Kidney (tissue), 14 donors: ENCODE measurements around the gene SMG6. TPM values are rescaled to one million over a fixed set of nuclear protein-coding genes. Genes with fewer than 3 reads are reported as not detected.

ENCODE experiments used
- DNase-seq, 5 donors: peaks; one replicate each; pipeline ENCODE4 v3.0.0-alpha.2; 2013 to 2020
- FAIRE-seq: peaks from 2 replicates; lab custom pipeline; 2012; peaks lifted over from hg19 to GRCh38; lab: Jason Lieb, UNC
- H3K27ac ChIP-seq, 2 donors: one replicate each; pipeline ENCODE4 v1.7.0; 2013; ENCODE audit warnings: low read depth in 2 of 2, low read length in 2 of 2, inconsistent platforms in 1 of 2
- H3K27me3 ChIP-seq: one replicate; pipeline ENCODE4 v1.7.1; 2013; ENCODE audit warnings: low read length, inconsistent platforms; ENCODE audit not compliant: control insufficient read depth, insufficient read depth
- H3K36me3 ChIP-seq, 3 donors: one replicate each; pipeline versions ENCODE4 v1.7.0 to v1.7.1; 2013; ENCODE audit warnings: low read length in 3 of 3, control low read depth in 1 of 3, inconsistent platforms in 1 of 3; ENCODE audit not compliant: insufficient read depth in 3 of 3, control insufficient read depth in 2 of 3
- H3K4me1 ChIP-seq, 3 donors: one replicate each; pipeline versions ENCODE4 v1.7.0 to v1.7.1; 2013; ENCODE audit warnings: low read length in 3 of 3, inconsistent platforms in 1 of 3, low read depth in 1 of 3; ENCODE audit not compliant: control insufficient read depth in 2 of 3, insufficient read depth in 2 of 3
- H3K4me3 ChIP-seq, 3 donors: one replicate each; pipeline versions ENCODE4 v1.7.0 to v1.8.1; 2013; ENCODE audit warnings: low read length in 3 of 3, control low read depth in 1 of 3, inconsistent platforms in 1 of 3
- H3K9ac ChIP-seq, 3 donors: one replicate each; pipeline versions ENCODE4 v1.7.0 to v1.7.1; 2013; ENCODE audit warnings: low read length in 3 of 3, control low read depth in 1 of 3, inconsistent platforms in 1 of 3
- H3K9me3 ChIP-seq, 3 donors: one replicate each; pipeline versions ENCODE4 v1.7.0 to v1.7.1; 2013; ENCODE audit warnings: low read length in 3 of 3, control low read depth in 1 of 3, inconsistent platforms in 1 of 3; ENCODE audit not compliant: control insufficient read depth in 2 of 3, insufficient read depth in 1 of 3
- intact Hi-C: fragments of 100-400 bp; cut with DNase I; formaldehyde crosslinking; loops from one replicate; pipeline ENCODE4 v1.11.1; 2022
- polyA plus RNA-seq: library from polyadenylated mRNA; stranded (reverse); fragments of 350-450 nt; fragmentation: Illumina TruSeq; extraction: RNeasy Lipid Tissue Mini Kit (QIAGEN cat#74804); gene quantifications from one replicate; pipeline ENCODE4 v1.2.3, GENCODE V29; 2014; ENCODE audit warnings: low read depth, low replicate concordance; ENCODE audit not compliant: insufficient read depth
- total RNA-seq: library from RNA; stranded (reverse); fragmentation: NEBNext Ultra II Directional; extraction: Animal tissue kit (Norgen Biotek cat#: 25700); gene quantifications from one replicate; pipeline ENCODE4 v1.2.1, GENCODE V29; 2021
- TF ChIP-seq, protein P1 (sequence below): IDR thresholded peaks from 3 replicates; pipeline ENCODE4 v1.5.1; 2012; ENCODE audit warnings: mild to moderate bottlenecking, moderate library complexity, borderline replicate concordance; ENCODE audit not compliant: insufficient read depth; ENCODE audit errors: extremely low read depth
- donor health status: control.
- donor health status: control.
- donor health status: control.
- donor health status: control.
- donor health status: control.
- donor health status: DM: yes; HTN: yes; CAD: no.
- donor health status: Normal renal cell carcinoma (clear cell type).

The SMG6 gene
- total and polyA plus RNA-seq, 2 donors from 2014 or later: 20.6 to 37.3 TPM

- no peak for FAIRE-seq
- H3K9ac ChIP-seq: no peak overlapping the region
- H3K4me3 ChIP-seq: no peak overlapping the region
- H3K9me3 ChIP-seq: no peaks in the 10 kb centered on the region
- peak overlapping the region; percentile 60 to 71 for H3K27ac ChIP-seq
- H3K36me3 ChIP-seq: peaks cover 0 to 6% (median 0%) of the 10 kb centered on the region in 3 donors
- H3K27me3 ChIP-seq: no peaks in the 10 kb centered on the region
- TF ChIP-seq, protein P1, sequence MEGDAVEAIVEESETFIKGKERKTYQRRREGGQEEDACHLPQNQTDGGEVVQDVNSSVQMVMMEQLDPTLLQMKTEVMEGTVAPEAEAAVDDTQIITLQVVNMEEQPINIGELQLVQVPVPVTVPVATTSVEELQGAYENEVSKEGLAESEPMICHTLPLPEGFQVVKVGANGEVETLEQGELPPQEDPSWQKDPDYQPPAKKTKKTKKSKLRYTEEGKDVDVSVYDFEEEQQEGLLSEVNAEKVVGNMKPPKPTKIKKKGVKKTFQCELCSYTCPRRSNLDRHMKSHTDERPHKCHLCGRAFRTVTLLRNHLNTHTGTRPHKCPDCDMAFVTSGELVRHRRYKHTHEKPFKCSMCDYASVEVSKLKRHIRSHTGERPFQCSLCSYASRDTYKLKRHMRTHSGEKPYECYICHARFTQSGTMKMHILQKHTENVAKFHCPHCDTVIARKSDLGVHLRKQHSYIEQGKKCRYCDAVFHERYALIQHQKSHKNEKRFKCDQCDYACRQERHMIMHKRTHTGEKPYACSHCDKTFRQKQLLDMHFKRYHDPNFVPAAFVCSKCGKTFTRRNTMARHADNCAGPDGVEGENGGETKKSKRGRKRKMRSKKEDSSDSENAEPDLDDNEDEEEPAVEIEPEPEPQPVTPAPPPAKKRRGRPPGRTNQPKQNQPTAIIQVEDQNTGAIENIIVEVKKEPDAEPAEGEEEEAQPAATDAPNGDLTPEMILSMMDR: no peak
- intact Hi-C loops: no loop called here
- peaks cover 0 to 18% (median 7%) of the 10 kb centered on the region in 3 donors for H3K4me1 ChIP-seq
- peak in 3 of 5 donors; percentile 8 to 41 (median 37) for DNase-seq
Observed at GRCh38 chr17:2067608-2068024, 236.0 kb downstream of the SMG6 start.

- intact Hi-C loops: no loop called here
- H3K27me3 ChIP-seq: no peaks in the 10 kb centered on the region
- FAIRE-seq (no peak), DNase-seq (peak in 2 of 5 donors; percentile 8 to 33)
- TF ChIP-seq, protein P1: no peak
- H3K27ac ChIP-seq: peak overlapping the region; percentile 60 to 71
- H3K4me1 ChIP-seq: peaks cover 0 to 16% (median 7%) of the 10 kb centered on the region in 3 donors
- H3K9ac ChIP-seq: no peak overlapping the region
- no peaks in the 10 kb centered on the region for H3K9me3 ChIP-seq
- peaks cover 0 to 6% (median 0%) of the 10 kb centered on the region in 3 donors for H3K36me3 ChIP-seq
- no peak overlapping the region for H3K4me3 ChIP-seq
Observed at GRCh38 chr17:2067048-2067561, 236.5 kb downstream of the SMG6 start.

DNA sequence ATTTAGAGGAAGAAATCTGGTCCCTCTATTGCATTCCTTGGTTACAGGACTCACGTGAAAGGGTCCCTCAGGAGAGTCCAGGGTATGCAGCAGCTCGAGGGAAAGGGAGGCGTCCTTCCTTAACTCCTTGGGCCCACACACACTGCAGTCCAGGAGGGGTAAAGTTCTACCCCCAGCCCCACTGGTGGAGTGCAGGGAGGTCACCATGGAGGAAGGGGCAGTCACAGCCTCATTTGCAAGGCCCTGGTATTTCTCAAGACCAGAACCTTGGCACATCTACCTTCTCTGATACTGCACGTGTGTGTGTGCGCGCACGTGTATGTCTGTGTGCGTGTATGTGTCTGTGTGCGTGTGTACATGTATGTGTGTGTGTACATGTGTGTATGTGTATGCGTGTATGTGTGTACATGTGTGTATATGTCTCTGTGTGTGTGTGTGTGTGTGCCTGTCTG lies 237.6 kb downstream of the SMG6 start:
- FAIRE-seq (no peak), DNase-seq (peak in 2 of 5 donors; percentile 25 to 26)
- H3K27me3 ChIP-seq: no peaks in the 10 kb centered on the region
- no peak overlapping the region for H3K4me3 ChIP-seq
- H3K27ac ChIP-seq: peak overlapping the region; percentile 58 to 60
- H3K36me3 ChIP-seq: peaks cover 0 to 6% (median 0%) of the 10 kb centered on the region in 3 donors
- intact Hi-C loops: no loop called here
- H3K9me3 ChIP-seq: no peaks in the 10 kb centered on the region
- peaks cover 0 to 13% (median 7%) of the 10 kb centered on the region in 3 donors for H3K4me1 ChIP-seq
- no peak overlapping the region for H3K9ac ChIP-seq
- TF ChIP-seq, protein P1: no peak
